SK-N-SH (cell line): ENCODE measurements around the gene ACACA. TPM values are rescaled to one million over a fixed set of nuclear protein-coding genes. Genes with fewer than 3 reads are reported as not detected.

Source experiments
- CTCF ChIA-PET: fragments of 300-600, 350-600 bp; formaldehyde crosslinking; extraction: SDS; loops from one replicate; lab custom pipeline; 2021; lab: Yijun Ruan, JAX
- POLR2A ChIA-PET: fragments of 350-600 bp; sonication (Branson Sonifier 250); formaldehyde crosslinking; extraction: SDS; loops from one replicate; lab custom pipeline; 2020; ENCODE audit warnings: antibody characterized with exemption, inconsistent platforms; lab: Yijun Ruan, JAX
- DNase-seq: peaks from one replicate; pipeline ENCODE4 v3.0.0; 2012
- H2AFZ ChIP-seq: fragments of 200-600 bp; sonication (generic); 2 replicates; pipeline ENCODE4 v1.8.1; 2016; ENCODE audit warnings: antibody characterized with exemption, mild to moderate bottlenecking, low read depth
- H3F3A ChIP-seq: fragments of 200-600 bp; sonication (generic); replicated peaks from 2 replicates; pipeline ENCODE3; 2016; ENCODE audit warnings: antibody characterized with exemption, mild to moderate bottlenecking; ENCODE audit not compliant: insufficient read depth
- H3K27ac ChIP-seq, 2 experiments: fragments of 200-500 bp in 1 of 2; fragments of 200-600 bp in 1 of 2; sonication (Bioruptor generic) in 1 of 2; sonication (generic), shearing (Covaris generic) in 1 of 2; 2 replicates each; pipeline versions ENCODE4 v1.5.1 to v1.6.1; 2014 to 2016; ENCODE audit warnings: low read depth in 2 of 2, inconsistent platforms in 1 of 2, low read length in 1 of 2, mild to moderate bottlenecking in 1 of 2, mixed read lengths in 1 of 2
- H3K27me3 ChIP-seq: fragments of 200-600 bp; sonication (generic), shearing (Covaris generic); 2 replicates; pipeline ENCODE4 v1.6.1; 2016; ENCODE audit warnings: mixed run types; ENCODE audit not compliant: insufficient read depth
- H3K36me3 ChIP-seq, 2 experiments: fragments of 200-500 bp in 1 of 2; fragments of 200-600 bp in 1 of 2; sonication (Bioruptor generic) in 1 of 2; sonication (generic) in 1 of 2; replicated peaks in 1 of 2; 2 replicates each; pipeline versions ENCODE3 to v1.5.1; 2014 to 2016; ENCODE audit warnings: low read length in 1 of 2, mild to moderate bottlenecking in 1 of 2; ENCODE audit not compliant: insufficient read depth in 2 of 2, control insufficient read depth in 1 of 2
- H3K4me1 ChIP-seq, 2 experiments: fragments of 200-500 bp in 1 of 2; fragments of 200-600 bp in 1 of 2; sonication (Bioruptor generic) in 1 of 2; sonication (generic), shearing (Covaris generic) in 1 of 2; 2 replicates each; pipeline versions ENCODE4 v1.5.1 to v1.6.1; 2014 to 2016; ENCODE audit warnings: low read depth in 1 of 2, low read length in 1 of 2, mixed run types in 1 of 2; ENCODE audit not compliant: insufficient read depth in 2 of 2, control insufficient read depth in 1 of 2
- H3K4me2 ChIP-seq: fragments of 200-600 bp; sonication (generic), shearing (Covaris generic); 2 replicates; pipeline ENCODE4 v1.6.1; 2017; ENCODE audit warnings: mixed run types
- H3K4me3 ChIP-seq, 2 experiments: fragments of 200-500 bp in 1 of 2; fragments of 200-600 bp in 1 of 2; sonication (Bioruptor generic) in 1 of 2; sonication (generic), shearing (Covaris generic) in 1 of 2; 2 replicates each; pipeline versions ENCODE4 v1.5.1 to v1.8.1; 2014 to 2016; ENCODE audit warnings: low read depth in 2 of 2, inconsistent platforms in 1 of 2, low read length in 1 of 2, mild to moderate bottlenecking in 1 of 2, mixed read lengths in 1 of 2, moderate library complexity in 1 of 2
- H3K79me2 ChIP-seq: fragments of 200-600 bp; sonication (generic); 2 replicates; pipeline ENCODE4 v1.8.1; 2017; ENCODE audit warnings: mild to moderate bottlenecking; ENCODE audit not compliant: insufficient read depth
- H3K9ac ChIP-seq: fragments of 200-600 bp; sonication (generic); 2 replicates; pipeline ENCODE4 v1.6.1; 2017; ENCODE audit warnings: mixed run types
- H3K9me2 ChIP-seq: fragments of 200-600 bp; sonication (generic); 2 replicates; pipeline ENCODE4 v1.6.1; 2017; ENCODE audit warnings: mixed run types
- H3K9me3 ChIP-seq: fragments of 200-600 bp; sonication (generic); 2 replicates; pipeline ENCODE4 v1.6.1; 2017; ENCODE audit warnings: mixed run types, mild to moderate bottlenecking, moderate library complexity
- H4K20me1 ChIP-seq: fragments of 200-600 bp; sonication (generic); 2 replicates; pipeline ENCODE4 v1.6.1; 2017; ENCODE audit warnings: mild to moderate bottlenecking, mixed run types; ENCODE audit not compliant: insufficient read depth
- FOXJ3 ChIP-seq: sonication (generic); formaldehyde crosslinking; IDR thresholded peaks from 2 replicates; pipeline ENCODE4 v1.5.1; 2020; ENCODE audit warnings: mild to moderate bottlenecking, missing genetic modification reagents
- MXI1 ChIP-seq: IDR thresholded peaks from 2 replicates; pipeline ENCODE4 v1.6.1; 2012; ENCODE audit warnings: mild to moderate bottlenecking, low read depth, low read length, improper control_type of control experiment
- NFIC ChIP-seq: IDR thresholded peaks from 2 replicates; pipeline ENCODE4 v1.4.0; 2012; ENCODE audit warnings: borderline replicate concordance
- RAD21 ChIP-seq: IDR thresholded peaks from 2 replicates; pipeline ENCODE4 v1.6.1; 2012; ENCODE audit warnings: mild to moderate bottlenecking, low read length
- RFX5 ChIP-seq: IDR thresholded peaks from 2 replicates; pipeline ENCODE4 v1.6.1; 2012; ENCODE audit warnings: mild to moderate bottlenecking, improper control_type of control experiment, low read length
- TEAD4 ChIP-seq: IDR thresholded peaks from 2 replicates; pipeline ENCODE4 v1.4.0; 2012; ENCODE audit warnings: mild to moderate bottlenecking, borderline replicate concordance; ENCODE audit not compliant: insufficient read depth
- USF2 ChIP-seq: fragments of 150-350 bp; IDR thresholded peaks from 2 replicates; pipeline ENCODE4 v1.6.1; 2017; ENCODE audit warnings: antibody characterized with exemption, low read length, low read depth, borderline replicate concordance
- WGBS: methylation state at CpG from one replicate; pipeline ENCODE4 v1.1.6; 2017; ENCODE audit warnings: low lambda C conversion rate; 5-methylcytosine and 5-hydroxymethylcytosine counted together
- polyA plus RNA-seq, 3 experiments: library from polyadenylated mRNA; depleted of rRNA; stranded (reverse); fragments of >200 nt; gene quantifications; 2 replicates each; pipeline ENCODE4 v1.2.3, GENCODE V29; 2012
- TF ChIP-seq, protein P1 (sequence below): fragments of 150-350 bp; IDR thresholded peaks from 2 replicates; pipeline ENCODE4 v1.6.1; 2016; ENCODE audit warnings: mild to moderate bottlenecking, low read depth, low read length
- TF ChIP-seq, protein P2 (sequence below): fragments of 200-600 bp; sonication (generic); IDR thresholded peaks from 2 replicates; pipeline ENCODE4 v1.6.1; 2017; ENCODE audit warnings: antibody characterized with exemption, mild to moderate bottlenecking, moderate library complexity

ACACA gene
- polyA plus RNA-seq, 1 of the 3 experiments (the other 2 are of a cell fraction): 27.2 TPM

DNA sequence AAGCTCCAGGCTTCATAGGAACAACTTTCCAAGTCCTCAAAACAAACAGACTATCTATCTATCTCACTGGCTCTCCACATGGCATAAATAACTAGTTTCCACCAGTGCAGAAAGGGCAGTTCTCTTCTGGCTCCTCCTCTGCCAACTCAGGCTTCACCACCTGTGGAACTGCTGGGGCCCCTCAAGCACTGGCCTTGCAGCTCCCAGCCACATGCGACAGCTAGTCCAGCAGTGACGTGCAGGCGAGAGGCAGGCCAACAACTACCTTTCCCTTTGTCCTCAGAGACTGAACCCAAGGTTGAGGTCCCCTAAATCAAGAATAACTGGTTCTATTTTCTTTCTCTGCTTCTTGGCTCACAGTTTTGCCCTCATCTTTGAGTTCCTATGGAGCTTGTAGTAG is 320.3 kb downstream of the ACACA start:
- CTCF ChIA-PET: interaction anchor here (1.1 to 1.5 kb wide), 2 partner anchors 9 to 20 kb away, joined by 3 read pairs; no protein-coding TSS in a partner anchor
- TF ChIP-seq RFX5 (no peak), MXI1 (no peak), FOXJ3 (CRISPR knock-in tag) (no peak), TEAD4 (no peak)
- H3K4me3 ChIP-seq: no peak overlapping the region
- H3F3A ChIP-seq: no peaks in the 10 kb centered on the region
- POLR2A ChIA-PET: no interaction called here
- H3K9me2 ChIP-seq: no peaks in the 10 kb centered on the region
- H3K36me3 ChIP-seq: peaks cover 3 to 67% of the 10 kb centered on the region in 2 experiments
- H3K4me2 ChIP-seq: no peak overlapping the region
- DNase-seq: no peak
- H2AFZ ChIP-seq: no peak overlapping the region
- H3K27me3 ChIP-seq: no peaks in the 10 kb centered on the region
- no peaks in the 10 kb centered on the region for H3K79me2 ChIP-seq
- no peak overlapping the region for H3K27ac ChIP-seq
- H4K20me1 ChIP-seq: no peaks in the 10 kb centered on the region
- H3K9ac ChIP-seq: no peak overlapping the region
- 100% methylated on average over 3 of the region's 3 CpGs for WGBS
- H3K4me1 ChIP-seq: peaks cover 0 to 9% of the 10 kb centered on the region in 2 experiments; a peak in 1 of 4 replicates
- H3K9me3 ChIP-seq: no peaks in the 10 kb centered on the region

GRCh38 chr17:37084372-37084771 is 322.3 kb downstream of the ACACA start:
- Histone ChIP-seq H3K27me3 (no peaks in the 10 kb centered on the region), H3K9ac (no peak overlapping the region), H3K4me2 (no peak overlapping the region), H3K9me2 (no peaks in the 10 kb centered on the region), H3K4me3 (no peak overlapping the region), H3K79me2 (no peaks in the 10 kb centered on the region), H3K4me1 (peaks cover 0 to 7% of the 10 kb centered on the region in 2 experiments; a peak in 1 of 4 replicates), H3K36me3 (peaks cover 3 to 48% of the 10 kb centered on the region in 2 experiments), H3F3A (no peaks in the 10 kb centered on the region), H2AFZ (no peak overlapping the region), H3K27ac (no peak overlapping the region), H3K9me3 (no peaks in the 10 kb centered on the region), H4K20me1 (no peaks in the 10 kb centered on the region)
- no peak for TF ChIP-seq TEAD4
- TF ChIP-seq, protein P1, sequence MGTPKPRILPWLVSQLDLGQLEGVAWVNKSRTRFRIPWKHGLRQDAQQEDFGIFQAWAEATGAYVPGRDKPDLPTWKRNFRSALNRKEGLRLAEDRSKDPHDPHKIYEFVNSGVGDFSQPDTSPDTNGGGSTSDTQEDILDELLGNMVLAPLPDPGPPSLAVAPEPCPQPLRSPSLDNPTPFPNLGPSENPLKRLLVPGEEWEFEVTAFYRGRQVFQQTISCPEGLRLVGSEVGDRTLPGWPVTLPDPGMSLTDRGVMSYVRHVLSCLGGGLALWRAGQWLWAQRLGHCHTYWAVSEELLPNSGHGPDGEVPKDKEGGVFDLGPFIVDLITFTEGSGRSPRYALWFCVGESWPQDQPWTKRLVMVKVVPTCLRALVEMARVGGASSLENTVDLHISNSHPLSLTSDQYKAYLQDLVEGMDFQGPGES: no peak
- TF ChIP-seq MXI1: no peak
- no peak for TF ChIP-seq USF2
- no peak for TF ChIP-seq FOXJ3 (CRISPR knock-in tag)
- TF ChIP-seq, protein P2, sequence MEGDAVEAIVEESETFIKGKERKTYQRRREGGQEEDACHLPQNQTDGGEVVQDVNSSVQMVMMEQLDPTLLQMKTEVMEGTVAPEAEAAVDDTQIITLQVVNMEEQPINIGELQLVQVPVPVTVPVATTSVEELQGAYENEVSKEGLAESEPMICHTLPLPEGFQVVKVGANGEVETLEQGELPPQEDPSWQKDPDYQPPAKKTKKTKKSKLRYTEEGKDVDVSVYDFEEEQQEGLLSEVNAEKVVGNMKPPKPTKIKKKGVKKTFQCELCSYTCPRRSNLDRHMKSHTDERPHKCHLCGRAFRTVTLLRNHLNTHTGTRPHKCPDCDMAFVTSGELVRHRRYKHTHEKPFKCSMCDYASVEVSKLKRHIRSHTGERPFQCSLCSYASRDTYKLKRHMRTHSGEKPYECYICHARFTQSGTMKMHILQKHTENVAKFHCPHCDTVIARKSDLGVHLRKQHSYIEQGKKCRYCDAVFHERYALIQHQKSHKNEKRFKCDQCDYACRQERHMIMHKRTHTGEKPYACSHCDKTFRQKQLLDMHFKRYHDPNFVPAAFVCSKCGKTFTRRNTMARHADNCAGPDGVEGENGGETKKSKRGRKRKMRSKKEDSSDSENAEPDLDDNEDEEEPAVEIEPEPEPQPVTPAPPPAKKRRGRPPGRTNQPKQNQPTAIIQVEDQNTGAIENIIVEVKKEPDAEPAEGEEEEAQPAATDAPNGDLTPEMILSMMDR: no peak
- no peak for TF ChIP-seq NFIC
- no peak for TF ChIP-seq RAD21
- DNase-seq: no peak
- WGBS: 93% methylated on average over 5 of the region's 5 CpGs
- POLR2A ChIA-PET: no interaction called here
- CTCF ChIA-PET: interaction anchor here (1.6 kb wide), 1 partner anchor 37 kb away, joined by 7 read pairs; no protein-coding TSS in a partner anchor
